HEK293 (cell line): ENCODE data around the gene TPI1.
"Not testable (repeated sequence)": the region's sequence is repeated elsewhere in the genome, so short reads cannot be mapped to it uniquely, and the experiment has no call there.

Source experiments
- CTCF ChIA-PET: fragments of 350-600 bp; formaldehyde crosslinking; extraction: SDS; loops from one replicate; lab custom pipeline; 2021; ENCODE audit warnings: antibody characterized with exemption; lab: Yijun Ruan, JAX
- POLR2A ChIA-PET: fragments of 300-600 bp; formaldehyde crosslinking; extraction: SDS; loops from one replicate; lab custom pipeline; 2020; ENCODE audit warnings: antibody characterized with exemption, inconsistent platforms; lab: Yijun Ruan, JAX
- H3K27ac ChIP-seq: fragments of 200-500 bp; sonication (Bioruptor generic); 2 replicates; pipeline ENCODE4 v1.5.1; 2014; ENCODE audit warnings: low read depth, low read length, control low read depth, inconsistent platforms; ENCODE audit errors: extremely low read depth
- H3K36me3 ChIP-seq, 2 experiments: fragments of 200-500 bp in 1 of 2; sonication (Bioruptor generic) in 1 of 2; 1 replicate in 1 of 2; 2 replicates in 1 of 2; pipeline ENCODE4 v1.5.1; 2014 to 2017; ENCODE audit warnings: inconsistent platforms in 2 of 2, low read length in 2 of 2; ENCODE audit not compliant: control insufficient read depth in 2 of 2, insufficient read depth in 1 of 2
- H3K4me1 ChIP-seq: fragments of 200-500 bp; sonication (Bioruptor generic); 2 replicates; pipeline ENCODE4 v1.5.1; 2014; ENCODE audit warnings: mild to moderate bottlenecking, low read length, inconsistent platforms; ENCODE audit not compliant: control insufficient read depth, insufficient read depth
- H3K4me3 ChIP-seq: 2 replicates; pipeline ENCODE4 v1.5.1; 2011; ENCODE audit warnings: low read depth, mild to moderate bottlenecking, control low read depth, low read length, moderate library complexity
- H3K9me3 ChIP-seq: fragments of 200-500 bp; sonication (Bioruptor generic); 2 replicates; pipeline ENCODE4 v1.5.1; 2014; ENCODE audit warnings: low read depth, low read length, inconsistent platforms; ENCODE audit not compliant: control insufficient read depth, insufficient read depth
- GFI1B ChIP-seq: fragments of 450-650 bp; formaldehyde crosslinking; IDR thresholded peaks from 2 replicates; pipeline ENCODE4 v1.5.1; 2016; ENCODE audit warnings: missing biosample characterization, missing genetic modification characterization
- PRDM1 ChIP-seq: fragments of 450-650 bp; formaldehyde crosslinking; IDR thresholded peaks from 2 replicates; pipeline ENCODE4; 2016; ENCODE audit warnings: missing biosample characterization, missing genetic modification characterization
- SALL2 ChIP-seq: fragments of 450-650 bp; formaldehyde crosslinking; IDR thresholded peaks from 2 replicates; pipeline ENCODE4 v1.5.0; 2017; ENCODE audit warnings: missing biosample characterization, mild to moderate bottlenecking, missing genetic modification characterization, borderline replicate concordance
- ZBTB17 ChIP-seq: fragments of 450-650 bp; formaldehyde crosslinking; IDR thresholded peaks from 2 replicates; pipeline ENCODE4 v1.5.1; 2016; ENCODE audit warnings: missing biosample characterization, missing genetic modification characterization
- ZFP37 ChIP-seq: fragments of 450-650 bp; formaldehyde crosslinking; IDR thresholded peaks from 2 replicates; pipeline ENCODE4 v1.5.1; 2016; ENCODE audit warnings: missing biosample characterization, missing genetic modification characterization
- ZNF10 ChIP-seq: fragments of 450-650 bp; formaldehyde crosslinking; IDR thresholded peaks from 2 replicates; pipeline ENCODE4 v1.5.1; 2017; ENCODE audit warnings: missing biosample characterization, missing genetic modification characterization
- ZNF121 ChIP-seq: fragments of 450-650 bp; formaldehyde crosslinking; IDR thresholded peaks from 2 replicates; pipeline ENCODE4 v1.5.1; 2016; ENCODE audit warnings: missing biosample characterization, missing genetic modification characterization
- ZNF140 ChIP-seq: fragments of 450-650 bp; formaldehyde crosslinking; IDR thresholded peaks from 2 replicates; pipeline ENCODE4 v1.5.1; 2016; ENCODE audit warnings: missing biosample characterization, missing genetic modification characterization
- ZNF169 ChIP-seq: fragments of 450-650 bp; formaldehyde crosslinking; IDR thresholded peaks from 2 replicates; pipeline ENCODE4 v1.5.1; 2016; ENCODE audit warnings: missing biosample characterization, missing genetic modification characterization
- ZNF175 ChIP-seq: fragments of 450-650 bp; formaldehyde crosslinking; IDR thresholded peaks from 2 replicates; pipeline ENCODE4 v1.5.1; 2016; ENCODE audit warnings: missing biosample characterization, missing genetic modification characterization
- ZNF311 ChIP-seq: fragments of 450-650 bp; formaldehyde crosslinking; IDR thresholded peaks from 2 replicates; pipeline ENCODE4 v1.5.1; 2017; ENCODE audit warnings: missing biosample characterization, missing genetic modification characterization, borderline replicate concordance
- ZNF324 ChIP-seq: fragments of 450-650 bp; formaldehyde crosslinking; IDR thresholded peaks from 2 replicates; pipeline ENCODE4 v1.5.1; 2016; ENCODE audit warnings: missing biosample characterization, missing genetic modification characterization
- ZNF426 ChIP-seq: fragments of 450-650 bp; formaldehyde crosslinking; IDR thresholded peaks from 2 replicates; pipeline ENCODE4 v1.5.1; 2017; ENCODE audit warnings: missing biosample characterization, missing genetic modification characterization, mild to moderate bottlenecking, inconsistent platforms, moderate library complexity
- ZNF48 ChIP-seq: fragments of 450-650 bp; formaldehyde crosslinking; IDR thresholded peaks from 2 replicates; pipeline ENCODE4 v1.5.1; 2016; ENCODE audit warnings: missing biosample characterization, missing genetic modification characterization
- ZNF529 ChIP-seq: fragments of 450-650 bp; formaldehyde crosslinking; IDR thresholded peaks from 2 replicates; pipeline ENCODE4 v1.5.1; 2017; ENCODE audit warnings: missing genetic modification characterization, missing biosample characterization; ENCODE audit not compliant: insufficient replicate concordance
- ZNF530 ChIP-seq: fragments of 450-650 bp; formaldehyde crosslinking; IDR thresholded peaks from 2 replicates; pipeline ENCODE4 v1.5.1; 2016; ENCODE audit warnings: low read depth, missing biosample characterization, missing genetic modification characterization
- ZNF549 ChIP-seq: fragments of 450-650 bp; IDR thresholded peaks from 2 replicates; pipeline ENCODE4 v1.5.1; 2018; ENCODE audit warnings: missing biosample characterization, missing genetic modification characterization, mild to moderate bottlenecking, inconsistent platforms, moderate library complexity
- ZNF561 ChIP-seq: fragments of 450-650 bp; IDR thresholded peaks from 2 replicates; pipeline ENCODE4 v1.5.1; 2018; ENCODE audit warnings: missing biosample characterization, missing genetic modification characterization, borderline replicate concordance
- ZNF626 ChIP-seq: fragments of 450-650 bp; sonication (Bioruptor Pico); formaldehyde crosslinking; IDR thresholded peaks from 2 replicates; pipeline ENCODE4 v1.5.1; 2018; ENCODE audit warnings: missing biosample characterization, missing genetic modification characterization, inconsistent platforms
- TF ChIP-seq, protein P1 (sequence below): fragments of 450-650 bp; formaldehyde crosslinking; IDR thresholded peaks from 2 replicates; pipeline ENCODE4 v1.5.1; 2016; ENCODE audit warnings: missing biosample characterization, missing genetic modification characterization
- TF ChIP-seq, protein P2 (sequence below): fragments of 450-650 bp; formaldehyde crosslinking; IDR thresholded peaks from 2 replicates; pipeline ENCODE4 v1.5.1; 2017; ENCODE audit warnings: missing biosample characterization, missing genetic modification characterization
- TF ChIP-seq, protein P3 (sequence below): fragments of 450-650 bp; IDR thresholded peaks from 2 replicates; pipeline ENCODE4 v1.5.1; 2018; ENCODE audit warnings: missing biosample characterization, mild to moderate bottlenecking, missing genetic modification characterization

The TPI1 gene

DNA sequence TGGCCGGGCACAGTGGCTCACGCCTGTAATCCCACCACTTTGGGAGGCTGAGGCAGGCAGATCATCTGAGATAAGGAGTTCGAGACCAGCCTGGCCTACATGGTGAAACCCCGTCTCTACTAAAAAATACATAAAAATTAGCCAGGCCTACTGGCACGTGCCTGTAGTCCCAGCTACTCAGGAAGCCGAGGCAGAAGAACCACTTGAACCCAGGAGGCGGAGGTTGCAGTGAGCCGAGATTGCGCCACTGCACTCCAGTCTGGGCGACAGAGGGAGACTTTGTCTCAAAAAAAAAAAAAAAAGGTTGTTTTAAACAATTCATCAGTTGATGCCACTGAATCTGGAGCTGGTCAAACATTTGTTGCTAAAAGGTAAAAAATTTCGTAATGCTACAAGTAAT, 12.5 kb downstream of the TPI1 start:
- H3K27ac ChIP-seq, H3K4me1 ChIP-seq, H3K9me3 ChIP-seq, H3K4me3 ChIP-seq: not testable (repeated sequence)
- peaks cover 0 to 17% of the 10 kb centered on the region in 2 experiments; a peak in 2 of 3 replicates for H3K36me3 ChIP-seq
- ChIA-PET CTCF (interaction anchor here (3.7 to 3.8 kb wide), 2 partner anchors 11 kb away, joined by 17 to 22 read pairs; no protein-coding TSS in a partner anchor), POLR2A (interaction anchor here (0.7 to 2.8 kb wide), 3 partner anchors 9 to 43 kb away, joined by 3 to 17 read pairs (median 6); partner anchors contain the start of gene TPI1)

DNA sequence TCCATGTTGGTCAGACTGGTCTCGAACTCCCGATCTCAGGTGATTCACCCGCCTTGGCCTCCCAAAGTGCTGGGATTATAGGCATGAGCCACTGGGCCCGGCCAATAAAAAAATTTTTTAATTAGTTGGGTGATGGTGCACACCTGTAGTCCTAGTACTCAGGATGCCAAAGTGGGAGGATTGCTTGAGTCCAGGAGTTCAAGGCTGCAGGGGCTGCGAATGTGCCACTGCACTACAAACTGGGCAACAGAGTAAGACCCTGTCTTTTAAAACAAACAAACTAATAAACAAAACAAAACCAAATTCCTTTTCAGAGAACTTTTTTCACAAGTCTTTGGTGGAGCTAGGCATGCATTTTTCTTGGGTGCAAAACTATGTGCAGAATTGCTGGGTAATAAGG, 15.9 kb downstream of the TPI1 start:
- H3K4me3 ChIP-seq = no peak overlapping the region
- H3K27ac ChIP-seq = no peak overlapping the region
- ChIA-PET CTCF (interaction anchor here (0.6 to 3.8 kb wide), 6 partner anchors 8 to 231 kb away, joined by 3 to 22 read pairs (median 9); partner anchors contain the start of gene SPSB2), POLR2A (interaction anchor here (4.2 kb wide), 1 partner anchor 10 kb away, joined by 23 read pairs; the partner anchor contains the start of gene SPSB2)
- no peaks in the 10 kb centered on the region for H3K4me1 ChIP-seq
- no peaks in the 10 kb centered on the region for H3K9me3 ChIP-seq
- TF ChIP-seq ZNF169 (tag by site-specific recombination) (no peak), ZNF121 (tag by site-specific recombination) (peak; percentile 71; the same call in 1 of the 2 replicates)
- peaks cover 0 to 13% of the 10 kb centered on the region in 2 experiments; a peak in 2 of 3 replicates for H3K36me3 ChIP-seq

DNA sequence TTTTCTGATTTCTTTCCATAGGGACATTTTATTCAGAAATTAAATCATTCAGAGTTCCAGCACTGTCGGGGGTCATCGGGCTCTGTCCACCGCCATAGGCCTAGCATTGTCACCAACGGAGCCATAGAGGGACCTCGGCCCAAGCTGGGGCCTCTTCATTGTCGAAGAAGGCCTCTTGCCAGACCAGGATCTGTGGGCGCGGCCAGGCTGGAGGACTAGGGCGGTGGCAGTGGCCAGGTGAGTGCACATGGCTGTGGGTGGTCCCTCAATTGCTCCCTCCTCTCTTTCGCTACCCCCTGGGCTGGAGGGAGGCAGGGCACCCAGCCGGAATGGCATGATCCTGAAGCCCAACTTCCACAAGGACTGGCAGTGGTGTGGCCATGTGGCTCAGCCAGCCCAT, 16.4 kb downstream of the TPI1 start:
- H3K4me3 ChIP-seq = no peak overlapping the region
- H3K9me3 ChIP-seq = no peaks in the 10 kb centered on the region
- no peaks in the 10 kb centered on the region for H3K4me1 ChIP-seq
- TF ChIP-seq ZNF311 (tag by site-specific recombination) (no peak), ZNF175 (tag by site-specific recombination) (no peak), PRDM1 (tag by site-specific recombination) (no peak), ZNF324 (tag by site-specific recombination) (no peak)
- TF ChIP-seq, protein P1, sequence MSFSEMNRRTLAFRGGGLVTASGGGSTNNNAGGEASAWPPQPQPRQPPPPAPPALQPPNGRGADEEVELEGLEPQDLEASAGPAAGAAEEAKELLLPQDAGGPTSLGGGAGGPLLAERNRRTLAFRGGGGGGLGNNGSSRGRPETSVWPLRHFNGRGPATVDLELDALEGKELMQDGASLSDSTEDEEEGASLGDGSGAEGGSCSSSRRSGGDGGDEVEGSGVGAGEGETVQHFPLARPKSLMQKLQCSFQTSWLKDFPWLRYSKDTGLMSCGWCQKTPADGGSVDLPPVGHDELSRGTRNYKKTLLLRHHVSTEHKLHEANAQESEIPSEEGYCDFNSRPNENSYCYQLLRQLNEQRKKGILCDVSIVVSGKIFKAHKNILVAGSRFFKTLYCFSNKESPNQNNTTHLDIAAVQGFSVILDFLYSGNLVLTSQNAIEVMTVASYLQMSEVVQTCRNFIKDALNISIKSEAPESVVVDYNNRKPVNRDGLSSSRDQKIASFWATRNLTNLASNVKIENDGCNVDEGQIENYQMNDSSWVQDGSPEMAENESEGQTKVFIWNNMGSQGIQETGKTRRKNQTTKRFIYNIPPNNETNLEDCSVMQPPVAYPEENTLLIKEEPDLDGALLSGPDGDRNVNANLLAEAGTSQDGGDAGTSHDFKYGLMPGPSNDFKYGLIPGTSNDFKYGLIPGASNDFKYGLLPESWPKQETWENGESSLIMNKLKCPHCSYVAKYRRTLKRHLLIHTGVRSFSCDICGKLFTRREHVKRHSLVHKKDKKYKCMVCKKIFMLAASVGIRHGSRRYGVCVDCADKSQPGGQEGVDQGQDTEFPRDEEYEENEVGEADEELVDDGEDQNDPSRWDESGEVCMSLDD (tag by site-specific recombination) = no peak
- TF ChIP-seq, protein P2, sequence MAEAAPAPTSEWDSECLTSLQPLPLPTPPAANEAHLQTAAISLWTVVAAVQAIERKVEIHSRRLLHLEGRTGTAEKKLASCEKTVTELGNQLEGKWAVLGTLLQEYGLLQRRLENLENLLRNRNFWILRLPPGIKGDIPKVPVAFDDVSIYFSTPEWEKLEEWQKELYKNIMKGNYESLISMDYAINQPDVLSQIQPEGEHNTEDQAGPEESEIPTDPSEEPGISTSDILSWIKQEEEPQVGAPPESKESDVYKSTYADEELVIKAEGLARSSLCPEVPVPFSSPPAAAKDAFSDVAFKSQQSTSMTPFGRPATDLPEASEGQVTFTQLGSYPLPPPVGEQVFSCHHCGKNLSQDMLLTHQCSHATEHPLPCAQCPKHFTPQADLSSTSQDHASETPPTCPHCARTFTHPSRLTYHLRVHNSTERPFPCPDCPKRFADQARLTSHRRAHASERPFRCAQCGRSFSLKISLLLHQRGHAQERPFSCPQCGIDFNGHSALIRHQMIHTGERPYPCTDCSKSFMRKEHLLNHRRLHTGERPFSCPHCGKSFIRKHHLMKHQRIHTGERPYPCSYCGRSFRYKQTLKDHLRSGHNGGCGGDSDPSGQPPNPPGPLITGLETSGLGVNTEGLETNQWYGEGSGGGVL = no peak
- ChIA-PET CTCF (interaction anchor here (0.6 to 1.9 kb wide), 4 partner anchors 11 to 230 kb away, joined by 3 to 12 read pairs (median 3); partner anchors contain the start of gene SPSB2), POLR2A (interaction anchor here (4.2 kb wide), 1 partner anchor 11 kb away, joined by 23 read pairs; the partner anchor contains the start of gene SPSB2)
- peaks cover 0 to 13% of the 10 kb centered on the region in 2 experiments; a peak in 2 of 3 replicates for H3K36me3 ChIP-seq
- no peak overlapping the region for H3K27ac ChIP-seq

DNA sequence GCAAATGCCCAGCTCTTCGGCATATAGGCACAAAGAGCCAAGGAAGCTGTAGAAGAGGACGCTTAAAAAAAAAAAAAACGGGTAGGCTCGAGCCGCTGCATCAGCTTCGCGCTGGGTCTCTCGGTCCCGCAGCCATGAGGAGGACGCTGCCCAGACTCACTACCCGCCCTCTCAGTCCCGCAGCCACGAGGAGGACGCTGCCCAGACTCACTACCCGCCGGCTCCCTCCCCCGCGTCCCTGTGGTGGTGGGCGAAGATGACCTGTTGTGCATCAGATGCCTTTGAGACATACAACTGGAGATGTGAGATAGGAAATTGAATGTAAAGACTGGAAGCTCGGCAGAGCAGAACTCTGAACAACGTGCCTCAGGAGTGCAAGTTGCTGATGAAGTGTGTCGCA, 17.2 kb downstream of the TPI1 start:
- no peak overlapping the region for H3K4me3 ChIP-seq
- CTCF ChIA-PET = interaction anchor here (0.7 to 1.9 kb wide), 4 partner anchors 12 to 228 kb away, joined by 3 to 12 read pairs (median 6); partner anchors contain the start of gene SPSB2
- no peaks in the 10 kb centered on the region for H3K4me1 ChIP-seq
- H3K27ac ChIP-seq = no peak overlapping the region
- no peaks in the 10 kb centered on the region for H3K9me3 ChIP-seq
- POLR2A ChIA-PET = interaction anchor here (0.7 to 4.2 kb wide), 2 partner anchors 12 to 30 kb away, joined by 3 to 23 read pairs; partner anchors contain the start of gene SPSB2
- H3K36me3 ChIP-seq = peaks cover 0 to 13% of the 10 kb centered on the region in 2 experiments; a peak in 2 of 3 replicates
- TF ChIP-seq ZFP37 (tag by site-specific recombination) (no peak), ZNF48 (no peak), ZNF626 (tag by site-specific recombination) (no peak), ZNF10 (tag by site-specific recombination) (no peak), ZNF530 (tag by site-specific recombination) (no peak), ZNF175 (tag by site-specific recombination) (no peak), ZNF561 (no peak), ZNF140 (tag by site-specific recombination) (no peak), SALL2 (tag by site-specific recombination) (no peak), ZBTB17 (tag by site-specific recombination) (no peak), ZNF426 (tag by site-specific recombination) (no peak), GFI1B (tag by site-specific recombination) (no peak), ZNF529 (tag by site-specific recombination) (no peak), ZNF549 (tag by site-specific recombination) (no peak)
- TF ChIP-seq, protein P3, sequence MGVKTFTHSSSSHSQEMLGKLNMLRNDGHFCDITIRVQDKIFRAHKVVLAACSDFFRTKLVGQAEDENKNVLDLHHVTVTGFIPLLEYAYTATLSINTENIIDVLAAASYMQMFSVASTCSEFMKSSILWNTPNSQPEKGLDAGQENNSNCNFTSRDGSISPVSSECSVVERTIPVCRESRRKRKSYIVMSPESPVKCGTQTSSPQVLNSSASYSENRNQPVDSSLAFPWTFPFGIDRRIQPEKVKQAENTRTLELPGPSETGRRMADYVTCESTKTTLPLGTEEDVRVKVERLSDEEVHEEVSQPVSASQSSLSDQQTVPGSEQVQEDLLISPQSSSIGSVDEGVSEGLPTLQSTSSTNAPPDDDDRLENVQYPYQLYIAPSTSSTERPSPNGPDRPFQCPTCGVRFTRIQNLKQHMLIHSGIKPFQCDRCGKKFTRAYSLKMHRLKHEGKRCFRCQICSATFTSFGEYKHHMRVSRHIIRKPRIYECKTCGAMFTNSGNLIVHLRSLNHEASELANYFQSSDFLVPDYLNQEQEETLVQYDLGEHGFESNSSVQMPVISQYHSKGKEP = no peak
